ENCODE data around the gene FNDC8.
"Not testable (repeated sequence)": the region's sequence is repeated elsewhere in the genome, so short reads cannot be mapped to it uniquely, and the experiment has no call there.

The FNDC8 gene

GRCh38 chr17:35171834-35172233 is 50.4 kb downstream of the FNDC8 start:
- peak; percentile 33 for DNase-seq (ENCODE audit: low spot score)

DNA sequence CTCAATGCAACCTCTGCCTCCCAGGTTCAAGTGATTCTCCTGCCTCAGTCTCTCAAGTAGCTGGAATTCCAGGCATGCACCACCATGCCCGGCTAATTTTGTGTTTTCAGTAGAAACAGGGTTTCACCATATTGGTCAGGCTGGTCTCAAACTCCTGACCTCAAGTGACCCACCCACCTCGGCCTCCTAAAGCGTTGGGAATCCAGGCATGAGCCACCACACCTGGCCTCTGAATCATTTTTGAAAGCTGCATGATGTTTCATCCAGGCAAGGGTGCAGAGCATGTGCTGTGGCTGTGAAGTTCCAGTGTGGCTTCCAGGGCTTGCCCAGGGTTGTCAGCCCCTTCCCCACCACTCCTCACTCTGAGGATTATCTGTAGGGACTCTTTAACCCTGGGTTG is 50.9 kb downstream of the FNDC8 start:
- DNase-seq (ENCODE audit: low spot score): not testable (repeated sequence)

GRCh38 chr17:35174835-35175334 is 53.5 kb downstream of the FNDC8 start:
- no peak for DNase-seq (ENCODE audit: low spot score)

- no peak for DNase-seq (ENCODE audit: low spot score)
Observed at GRCh38 chr17:35175638-35176415, 54.4 kb downstream of the FNDC8 start.

GRCh38 chr17:35176897-35177296 is 55.5 kb downstream of the FNDC8 start:
- no peak for DNase-seq (ENCODE audit: low spot score)

GRCh38 chr17:35179379-35179778 is 58.0 kb downstream of the FNDC8 start:
- DNase-seq (ENCODE audit: low spot score): not testable (repeated sequence)
